Endothelial cell of umbilical vein (primary cell): ENCODE data around the gene SH3GL3. TPM values are rescaled to one million over a fixed set of nuclear protein-coding genes. Genes with fewer than 3 reads are reported as not detected.

Source experiments
- BruUV-seq: library from RNA; stranded (reverse); fragments of 400-500 nt; replicated peaks from 2 replicates; lab custom pipeline; 2021; lab: Mats Ljungman, UMichigan
- CTCF ChIA-PET: fragments of 300-600, 350-600 bp; sonication (Branson Sonifier 250); formaldehyde crosslinking; loops from one replicate; lab custom pipeline; 2021; ENCODE audit warnings: antibody characterized with exemption, inconsistent platforms; lab: Charles Lee
- POLR2A ChIA-PET: fragments of 300-600, 350-600 bp; sonication (Branson Sonifier 250); formaldehyde crosslinking; loops from one replicate; lab custom pipeline; 2021; ENCODE audit warnings: antibody characterized with exemption, inconsistent platforms; lab: Charles Lee
- DNase-seq: peaks from one replicate; pipeline ENCODE4 v3.0.0-alpha.2; 2011; ENCODE audit warnings: low read depth, low spot score
- FAIRE-seq: peaks from 2 replicates; lab custom pipeline; 2011; peaks lifted over from hg19 to GRCh38; lab: Jason Lieb, UNC
- H2AFZ ChIP-seq: 2 replicates; pipeline ENCODE4 v1.6.0; 2012; ENCODE audit warnings: low read depth, low read length, control low read depth, inconsistent platforms
- H3K27ac ChIP-seq: 2 replicates; pipeline ENCODE4 v1.5.1; 2011; ENCODE audit warnings: low read depth, mild to moderate bottlenecking, control low read depth, low read length, moderate library complexity; ENCODE audit not compliant: insufficient read depth
- H3K27me3 ChIP-seq, 2 experiments: 2 replicates each; pipeline versions ENCODE4 v1.6.0 to v1.6.1; 2011; ENCODE audit warnings: low read length in 2 of 2, mixed read lengths in 1 of 2; ENCODE audit not compliant: control insufficient read depth in 2 of 2, insufficient read depth in 2 of 2
- H3K36me3 ChIP-seq, 2 experiments: 2 replicates in 1 of 2; 3 replicates in 1 of 2; pipeline ENCODE4 v1.5.1; 2011; ENCODE audit warnings: low read length in 2 of 2, mild to moderate bottlenecking in 1 of 2, moderate library complexity in 1 of 2; ENCODE audit not compliant: control insufficient read depth in 2 of 2, insufficient read depth in 2 of 2; ENCODE audit errors: extremely low read depth in 1 of 2
- H3K4me1 ChIP-seq: 3 replicates; pipeline ENCODE4 v1.5.1; 2011; ENCODE audit warnings: mild to moderate bottlenecking, low read length; ENCODE audit not compliant: control insufficient read depth, insufficient read depth; ENCODE audit errors: extremely low read depth
- H3K4me2 ChIP-seq: 2 replicates; pipeline ENCODE4 v1.6.1; 2011; ENCODE audit warnings: low read length, control low read depth, mixed read lengths; ENCODE audit not compliant: insufficient read depth
- H3K4me3 ChIP-seq, 3 experiments: fragments of 200-600 bp in 1 of 3; sonication (generic), shearing (Covaris generic) in 1 of 3; replicated peaks in 1 of 3; 2 replicates each; pipeline ENCODE4 v1.5.1; 2011 to 2016; ENCODE audit warnings: control low read depth in 3 of 3, low read length in 3 of 3, mild to moderate bottlenecking in 2 of 3, inconsistent platforms in 1 of 3, low read depth in 1 of 3, moderate library complexity in 1 of 3; ENCODE audit not compliant: insufficient read depth in 1 of 3
- H3K79me2 ChIP-seq: 2 replicates; pipeline ENCODE4 v1.6.0; 2012; ENCODE audit warnings: low read length, inconsistent platforms; ENCODE audit not compliant: control insufficient read depth, insufficient read depth
- H3K9ac ChIP-seq: replicated peaks from 2 replicates; pipeline ENCODE3; 2011; ENCODE audit warnings: low read length, control low read depth; ENCODE audit not compliant: insufficient read depth; ENCODE audit errors: extremely low read depth
- H3K9me1 ChIP-seq: replicated peaks from 3 replicates; pipeline ENCODE4 v1.6.0; 2011; ENCODE audit warnings: mild to moderate bottlenecking, low read length; ENCODE audit not compliant: control insufficient read depth, insufficient read depth; ENCODE audit errors: extremely low read depth
- H3K9me3 ChIP-seq: replicated peaks from 2 replicates; pipeline ENCODE4 v1.5.1; 2012; ENCODE audit warnings: low read length, inconsistent platforms; ENCODE audit not compliant: control insufficient read depth, insufficient read depth
- H4K20me1 ChIP-seq: replicated peaks from 2 replicates; pipeline ENCODE3; 2011; ENCODE audit warnings: mild to moderate bottlenecking, low read length; ENCODE audit not compliant: control insufficient read depth, insufficient read depth; ENCODE audit errors: extremely low read depth
- CTCF ChIP-seq, 2 donors: IDR thresholded peaks; 1 replicate in 1 of 2; 2 replicates in 1 of 2; pipeline ENCODE4 v1.5.1; 2011; ENCODE audit warnings: low read length in 2 of 2, mild to moderate bottlenecking in 2 of 2, moderate library complexity in 2 of 2, control low read depth in 1 of 2, inconsistent platforms in 1 of 2, low read depth in 1 of 2; ENCODE audit not compliant: insufficient read depth in 1 of 2; ENCODE audit errors: extremely low read depth in 1 of 2
- EZH2 ChIP-seq: IDR thresholded peaks from 2 replicates; pipeline ENCODE4 v1.6.1; 2012; ENCODE audit warnings: borderline replicate concordance, low read depth, mild to moderate bottlenecking, moderate library complexity, low read length, inconsistent platforms; ENCODE audit not compliant: severe bottlenecking
- FOS ChIP-seq: IDR thresholded peaks from 2 replicates; pipeline ENCODE4 v1.6.1; 2011; ENCODE audit warnings: mild to moderate bottlenecking, low read length, moderate library complexity, borderline replicate concordance; ENCODE audit not compliant: insufficient read depth
- GATA2 ChIP-seq: IDR thresholded peaks from 2 replicates; pipeline ENCODE4 v1.7.0; 2011; ENCODE audit warnings: low read depth, mild to moderate bottlenecking, moderate library complexity, mixed read lengths, low read length; ENCODE audit not compliant: insufficient read length, insufficient read depth
- JUN ChIP-seq: IDR thresholded peaks from 2 replicates; pipeline ENCODE4 v1.6.1; 2011; ENCODE audit warnings: borderline replicate concordance, low read depth; ENCODE audit not compliant: insufficient read length, insufficient read depth
- MAX ChIP-seq: IDR thresholded peaks from 2 replicates; pipeline ENCODE4 v1.6.1; 2011; ENCODE audit not compliant: insufficient read depth, insufficient read length
- MYC ChIP-seq: IDR thresholded peaks from one replicate; pipeline ENCODE4 v1.6.1; 2011; ENCODE audit warnings: mild to moderate bottlenecking, low read depth, low read length
- POLR2A ChIP-seq: IDR thresholded peaks from 2 replicates; pipeline ENCODE4 v1.6.1; 2012; ENCODE audit warnings: low read depth, mild to moderate bottlenecking, control low read depth, low read length
- POLR2AphosphoS5 ChIP-seq: IDR thresholded peaks from 2 replicates; pipeline ENCODE4 v1.6.1; 2012; ENCODE audit warnings: low read depth, mild to moderate bottlenecking, control low read depth, low read length, moderate library complexity; ENCODE audit not compliant: insufficient read depth
- dilution Hi-C: fragments of 300-500 bp; cut with MboI; formaldehyde crosslinking; loops from one replicate; pipeline ENCODE4 v1.15.0; 2019; ENCODE audit warnings: low sequenced_read_pairs; ENCODE audit not compliant: extremely low pct_ligation_motif_present
- intact Hi-C: fragments of 100-400 bp; cut with micrococcal nuclease; formaldehyde crosslinking; loops from one replicate; pipeline ENCODE4 v1.10.0; 2022
- polyA plus RNA-seq, 4 experiments: library from polyadenylated mRNA; depleted of rRNA in 3 of 4; stranded (reverse) in 3 of 4; unstranded in 1 of 4; fragments of >200 nt; gene quantifications; 2 replicates each; pipeline versions ENCODE4 v1.2.1 to v1.2.3, GENCODE V29; 2011 to 2012; ENCODE audit warnings: missing spikeins in 1 of 4
- total RNA-seq: library from RNA; stranded (reverse); gene quantifications from 2 replicates; pipeline ENCODE4 v1.2.3, GENCODE V29; 2021

The SH3GL3 gene
- total and polyA plus RNA-seq, 2 donors (not counting 3 experiments of a cell fraction or from before 2014, with no cell fraction given): not detected

- intact Hi-C loops (no loop called here), dilution Hi-C loops (no loop called here)
- H3K36me3 ChIP-seq: no peaks in the 10 kb centered on the region
- DNase-seq (no peak), FAIRE-seq (no peak)
- H3K9ac ChIP-seq: no peak overlapping the region
- TF ChIP-seq POLR2A: no peak
- TF ChIP-seq POLR2AphosphoS5: no peak
- no peak for TF ChIP-seq MYC
- no peak for TF ChIP-seq EZH2
- TF ChIP-seq CTCF (IDR thresholded peaks at IDR 0.05; ENCODE audit: extremely low read depth in 1 of 2, insufficient read depth in 1 of 2, low read depth in 1 of 2, low read length in 2 of 2): no peak
- no peak for TF ChIP-seq JUN
- TF ChIP-seq GATA2: no peak
- TF ChIP-seq FOS: no peak
- TF ChIP-seq MAX: no peak
- H3K4me2 ChIP-seq: no peak overlapping the region
- no peaks in the 10 kb centered on the region for H3K4me1 ChIP-seq
- ChIA-PET POLR2A (no interaction called here), CTCF (interaction anchor here (1.6 to 4.1 kb wide), 5 partner anchors 9 to 321 kb away, joined by 7 to 57 read pairs (median 12); partner anchors contain the start of gene SH3GL3)
- H2AFZ ChIP-seq: no peak overlapping the region
- no peaks in the 10 kb centered on the region for H3K27me3 ChIP-seq
- H4K20me1 ChIP-seq: no peaks in the 10 kb centered on the region
- no peak overlapping the region for H3K27ac ChIP-seq
- no peaks in the 10 kb centered on the region for H3K9me3 ChIP-seq
- no peak overlapping the region for H3K4me3 ChIP-seq
- no TSS peak for BruUV-seq
- H3K9me1 ChIP-seq: no peaks in the 10 kb centered on the region
- H3K79me2 ChIP-seq: no peaks in the 10 kb centered on the region
Observed at GRCh38 chr15:83570756-83571155, 123.6 kb downstream of the SH3GL3 start.
